Stimulated activated CD4-positive, alpha-beta T cell treated with anti-CD3 and anti-CD28 coated beads, Interleukin-4, amount 100 ng/mL, for 48 hours (primary cell): ENCODE data around the gene EVC2.
"Not testable (repeated sequence)": the region's sequence is repeated elsewhere in the genome, so short reads cannot be mapped to it uniquely, and the experiment has no call there.

Experiments
- DNase-seq, 2 donors: peaks; one replicate each; pipeline ENCODE4 v3.0.0-alpha.2; 2020; ENCODE audit warnings: low read depth in 2 of 2

EVC2 gene

DNA sequence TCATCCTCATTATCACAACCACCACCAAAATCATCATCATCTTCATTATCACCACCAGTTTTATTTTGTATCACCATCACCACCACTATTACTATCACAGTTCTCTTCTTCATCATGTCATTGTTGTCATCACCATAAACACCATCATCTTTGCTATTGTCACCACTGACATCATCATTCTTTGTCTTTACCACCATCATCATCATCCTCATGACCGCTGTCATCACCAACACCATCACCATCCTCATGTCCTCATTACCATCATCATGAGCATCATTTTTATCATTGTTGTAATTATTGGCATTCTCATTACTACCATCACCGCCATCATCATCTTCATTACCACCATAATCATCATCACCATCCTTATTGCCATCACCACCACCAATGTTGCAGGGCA lies 34.0 kb upstream of the EVC2 start:
- no peak for DNase-seq

GRCh38 chr4:5738061-5738460 lies 29.7 kb upstream of the EVC2 start:
- no peak for DNase-seq

DNA sequence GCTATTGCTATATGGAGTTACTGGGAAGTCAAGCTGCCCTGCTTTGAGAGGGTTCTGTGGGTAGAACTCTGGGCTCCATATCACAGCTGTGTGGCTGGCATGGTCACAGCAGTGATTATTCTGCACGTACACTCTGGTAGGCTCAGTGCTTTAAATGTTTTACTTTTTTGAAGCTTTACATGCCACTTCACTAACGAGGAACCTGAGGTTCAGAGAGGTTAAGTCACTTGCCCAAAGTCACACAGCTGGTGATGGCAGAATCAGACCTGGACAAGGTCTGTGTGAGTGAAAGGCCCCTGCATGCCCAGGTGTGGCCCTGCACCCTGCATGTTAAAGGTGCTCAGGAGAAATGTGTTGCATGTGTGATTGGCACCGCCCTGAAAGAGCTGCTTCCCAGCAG lies 27.1 kb upstream of the EVC2 start:
- no peak for DNase-seq

DNA sequence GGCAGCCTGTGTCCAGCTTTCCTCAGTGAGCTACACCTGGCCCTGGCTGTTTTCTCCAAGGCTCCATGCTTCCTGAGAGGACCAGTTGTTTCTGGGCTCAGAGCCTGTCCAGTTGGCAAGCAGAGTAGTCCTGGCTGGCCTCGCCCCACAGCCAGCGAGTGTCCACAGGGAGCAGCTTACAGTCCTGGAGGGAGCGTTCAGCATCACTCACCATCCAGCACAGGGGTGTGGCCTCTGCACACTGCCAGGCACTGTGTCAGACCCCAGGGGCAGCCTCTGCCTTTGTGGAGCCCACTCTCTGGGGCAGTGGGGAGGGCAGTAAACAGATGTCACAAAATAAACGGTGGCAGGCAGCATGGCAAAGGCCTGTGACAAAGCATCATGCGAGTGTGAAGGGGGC lies 26.5 kb upstream of the EVC2 start:
- no peak for DNase-seq

DNA sequence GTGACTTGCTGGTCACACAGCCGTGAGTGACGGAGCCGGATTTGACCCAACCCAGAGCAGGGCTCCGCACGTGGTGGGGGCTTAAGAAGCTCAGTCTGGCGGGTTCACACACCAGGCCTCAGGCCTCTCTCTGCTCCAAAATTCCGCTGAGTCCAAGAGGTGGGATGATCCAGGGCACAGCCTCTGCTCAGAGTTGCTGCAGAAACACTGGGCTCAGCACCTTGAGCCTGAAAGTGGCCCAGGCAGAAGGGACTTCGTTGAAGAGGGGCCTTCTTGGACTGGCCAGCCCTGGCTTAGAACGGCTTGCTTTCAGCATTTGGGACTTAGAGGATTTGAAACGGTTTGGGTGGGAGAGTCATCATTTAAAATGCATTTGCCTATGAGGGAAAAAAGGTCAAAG lies 23.8 kb upstream of the EVC2 start:
- DNase-seq = no peak

- DNase-seq = no peak
Measured at GRCh38 chr4:5730993-5731990, 22.9 kb upstream of the EVC2 start.

DNA sequence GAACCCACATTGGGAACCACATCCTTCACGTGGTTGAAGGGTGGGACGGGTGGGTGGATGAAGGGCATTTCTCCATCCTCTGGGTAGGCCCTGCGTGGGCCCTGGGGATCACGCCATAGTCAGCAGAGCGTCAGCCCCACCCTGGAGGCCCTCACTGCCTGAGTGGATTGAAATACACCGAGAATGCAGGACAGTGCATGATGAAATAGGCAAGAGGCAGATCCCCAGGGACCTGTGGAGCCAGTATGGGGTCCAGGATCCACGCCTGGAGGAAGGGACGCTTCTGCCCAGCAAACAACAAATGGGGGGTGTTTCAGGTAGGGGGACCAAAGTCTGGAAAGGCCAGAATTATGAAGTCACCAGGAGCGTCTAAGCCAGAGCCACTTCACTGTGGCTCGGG lies 22.1 kb upstream of the EVC2 start:
- DNase-seq = no peak

- DNase-seq = not testable (repeated sequence)
Measured at GRCh38 chr4:5728412-5728811, 20.1 kb upstream of the EVC2 start.

GRCh38 chr4:5724377-5724776 lies 16.0 kb upstream of the EVC2 start:
- no peak for DNase-seq

GRCh38 chr4:5722328-5722727 lies 14.0 kb upstream of the EVC2 start:
- no peak for DNase-seq

GRCh38 chr4:5721923-5722322 lies 13.6 kb upstream of the EVC2 start:
- DNase-seq = no peak

GRCh38 chr4:5720980-5721379 lies 12.6 kb upstream of the EVC2 start:
- no peak for DNase-seq

GRCh38 chr4:5720157-5720850 lies 11.9 kb upstream of the EVC2 start:
- no peak for DNase-seq

DNA sequence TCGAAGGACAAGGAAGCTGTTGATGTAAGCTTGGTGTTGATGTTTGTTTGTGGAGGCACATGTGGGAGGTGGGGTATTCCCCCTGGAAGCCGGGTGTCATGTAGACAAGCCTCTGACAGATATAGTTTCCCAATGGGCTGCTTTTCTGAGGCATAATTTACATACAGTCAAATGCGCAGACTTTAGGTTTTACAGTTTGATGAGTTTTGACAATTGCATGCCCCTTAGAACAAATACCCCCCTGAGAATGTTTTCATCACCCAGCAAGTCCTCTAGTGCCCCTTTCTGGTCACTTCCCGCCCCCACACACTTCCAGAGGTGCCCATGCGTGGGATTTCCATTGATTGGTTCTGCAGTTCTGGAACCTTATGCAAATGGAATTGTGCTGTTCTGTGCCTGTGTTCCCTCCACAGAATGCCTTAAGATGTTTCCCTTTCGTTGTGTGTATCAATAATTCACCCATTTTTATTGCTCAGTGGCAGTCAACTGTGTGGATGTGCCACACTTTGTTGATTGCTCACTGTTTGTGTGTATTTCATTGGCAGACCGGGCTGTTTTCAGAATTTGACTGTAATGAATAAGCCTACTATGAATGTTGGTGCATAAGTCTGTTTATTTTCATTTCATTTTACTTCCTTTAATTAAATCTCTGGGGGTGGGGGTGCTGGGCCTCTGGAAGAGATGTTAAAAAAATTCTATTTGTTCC lies 11.1 kb upstream of the EVC2 start:
- DNase-seq = no peak

- no peak for DNase-seq
Measured at GRCh38 chr4:5718411-5718810, 10.1 kb upstream of the EVC2 start.

DNA sequence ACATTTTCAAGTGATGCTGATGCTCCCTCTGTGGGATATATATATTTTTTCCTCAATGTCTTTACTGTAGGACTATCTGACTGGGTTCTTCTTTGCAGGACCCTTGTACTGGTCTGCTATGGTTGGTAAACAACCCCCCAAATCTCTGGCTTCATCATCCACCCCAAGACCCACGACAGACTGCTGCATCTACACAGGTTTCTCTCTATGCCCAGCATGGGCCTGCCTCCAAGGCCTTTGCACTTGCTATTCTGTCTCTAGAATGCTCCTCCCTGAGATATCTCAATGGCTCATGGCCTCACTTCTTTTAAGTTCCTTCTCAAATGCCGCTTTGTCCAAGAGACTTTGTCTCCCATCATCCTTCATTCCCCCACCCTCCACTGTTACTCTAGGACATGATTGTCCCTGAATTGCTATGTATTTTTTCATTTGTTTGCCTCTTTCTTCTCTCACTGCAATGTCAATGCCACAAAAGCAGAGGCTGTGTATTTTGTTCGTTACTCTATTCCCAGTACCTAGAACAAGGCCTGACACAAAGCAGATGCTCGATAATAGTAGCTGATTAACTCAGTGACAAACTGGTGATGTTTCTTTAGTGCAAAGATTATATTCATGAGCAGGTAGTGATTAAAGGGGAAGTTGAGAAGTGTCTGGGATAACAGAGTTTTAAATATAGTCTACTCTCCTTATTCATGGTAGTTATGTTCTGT lies 9.2 kb upstream of the EVC2 start:
- DNase-seq = no peak

DNA sequence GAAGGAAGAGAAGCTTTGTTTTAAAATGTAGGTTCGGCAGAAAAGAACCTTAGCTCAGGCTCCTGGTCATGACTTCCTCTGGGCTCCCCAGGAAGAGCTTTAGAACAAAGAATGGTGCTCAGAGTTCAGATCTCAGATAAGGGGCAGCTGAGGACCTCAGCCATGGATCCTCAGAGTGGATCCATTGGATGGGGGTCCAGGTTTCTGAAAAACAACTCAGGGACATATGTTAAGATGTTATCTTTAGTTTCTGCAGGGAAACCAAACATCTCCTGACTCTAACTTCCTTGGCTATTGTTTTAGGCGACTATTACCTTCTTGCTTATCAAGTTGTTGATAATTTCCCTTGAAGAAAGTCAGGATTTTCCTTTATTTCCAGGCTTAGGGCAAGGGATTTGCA lies 8.0 kb upstream of the EVC2 start:
- no peak for DNase-seq

GRCh38 chr4:5715357-5715756 lies 7.0 kb upstream of the EVC2 start:
- DNase-seq = no peak

DNA sequence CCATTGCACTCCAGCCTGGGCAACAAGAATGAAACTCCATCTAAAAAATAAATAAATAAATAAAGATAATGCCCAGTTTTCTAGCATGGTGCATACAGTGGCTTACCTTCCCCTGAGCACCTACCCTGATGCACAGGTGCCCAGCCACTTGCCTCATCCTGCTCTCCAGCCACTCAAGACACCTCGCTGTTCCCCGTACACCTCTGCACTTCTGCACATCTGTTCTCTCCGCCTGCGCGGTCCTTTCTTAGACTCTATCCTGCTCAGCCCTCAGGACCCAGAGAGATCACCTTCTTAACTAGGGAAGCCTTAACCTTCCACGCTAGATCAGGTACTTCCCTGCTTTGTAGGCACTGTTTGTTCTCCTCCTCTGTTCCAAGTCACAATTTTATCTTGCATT lies 5.5 kb upstream of the EVC2 start:
- DNase-seq = no peak

GRCh38 chr4:5712931-5713330 lies 4.6 kb upstream of the EVC2 start:
- DNase-seq = no peak

DNA sequence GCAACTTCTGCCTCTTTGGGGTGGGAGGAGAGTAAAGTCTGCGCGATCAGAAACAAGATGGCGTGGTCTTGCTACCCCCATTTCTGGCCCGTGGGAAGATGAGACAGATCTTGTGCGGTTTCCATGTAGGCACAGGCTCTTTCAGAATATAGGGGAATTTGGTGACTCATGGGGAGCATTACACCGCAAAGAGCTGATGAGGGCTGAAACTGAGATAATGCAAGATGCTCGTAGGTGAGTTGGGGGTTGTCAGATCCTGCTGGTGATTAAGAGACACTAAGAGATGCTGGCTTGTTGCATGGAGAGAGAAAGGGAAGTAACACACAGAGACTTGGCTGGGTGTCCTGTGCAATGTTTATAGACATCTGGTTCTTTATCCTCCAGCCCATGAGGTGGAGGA lies 4.2 kb upstream of the EVC2 start:
- DNase-seq = peak in 1 of 2 donors; percentile 10
